H1 (cell line): ENCODE results near the gene C1QA. TPM values are rescaled to one million over a fixed set of nuclear protein-coding genes. Genes with fewer than 3 reads are reported as not detected.

ENCODE experiments used
- CTCF ChIA-PET: fragments of 300-600 bp; sonication (Branson Sonifier 250); formaldehyde crosslinking; loops from one replicate; lab custom pipeline; 2021; ENCODE audit not compliant: partially characterized antibody; lab: Charles Lee
- POLR2A ChIA-PET: fragments of 300-600 bp; sonication (Branson Sonifier 250); formaldehyde crosslinking; loops from one replicate; lab custom pipeline; 2021; ENCODE audit warnings: inconsistent platforms; ENCODE audit not compliant: partially characterized antibody; lab: Charles Lee
- DNase-seq, 2 experiments: peaks; one replicate each; pipeline versions ENCODE4 v3.0.0 to v3.0.0-alpha.2; 2010 to 2022; ENCODE audit warnings: low spot score in 2 of 2, low read depth in 1 of 2, mixed read lengths in 1 of 2
- FAIRE-seq: peaks from 2 replicates; lab custom pipeline; 2011; peaks lifted over from hg19 to GRCh38; lab: Jason Lieb, UNC
- H2AFZ ChIP-seq: 2 replicates; pipeline ENCODE4 v1.8.1; 2012; ENCODE audit warnings: low read length, inconsistent platforms
- H2AK5ac ChIP-seq: 2 replicates; pipeline ENCODE4 v1.6.1; 2013; ENCODE audit warnings: low read depth, low read length
- H2BK120ac ChIP-seq: replicated peaks from 2 replicates; pipeline ENCODE3; 2013; ENCODE audit warnings: low read depth, low read length, inconsistent platforms
- H2BK12ac ChIP-seq: 2 replicates; pipeline ENCODE4 v1.6.1; 2013; ENCODE audit warnings: low read depth, low read length
- H2BK15ac ChIP-seq: 2 replicates; pipeline ENCODE4 v1.6.1; 2013; ENCODE audit warnings: low read length
- H2BK20ac ChIP-seq: 2 replicates; pipeline ENCODE4 v1.6.1; 2013; ENCODE audit warnings: low read length
- H2BK5ac ChIP-seq: 2 replicates; pipeline ENCODE4 v1.6.1; 2013; ENCODE audit warnings: low read depth, low read length
- H3K14ac ChIP-seq: 2 replicates; pipeline ENCODE4 v1.6.1; 2013; ENCODE audit warnings: inconsistent platforms; ENCODE audit not compliant: insufficient read length
- H3K18ac ChIP-seq: 2 replicates; pipeline ENCODE4 v1.6.1; 2013; ENCODE audit warnings: low read length; ENCODE audit errors: extremely low read depth
- H3K23ac ChIP-seq: 2 replicates; pipeline ENCODE4 v1.6.1; 2013; ENCODE audit warnings: inconsistent platforms; ENCODE audit not compliant: insufficient read length
- H3K23me2 ChIP-seq: 2 replicates; pipeline ENCODE4 v1.6.1; 2013; ENCODE audit warnings: low read depth, low read length
- H3K27ac ChIP-seq: 2 replicates; pipeline ENCODE4 v1.6.1; 2011; ENCODE audit warnings: low read depth, low read length, inconsistent platforms
- H3K27me3 ChIP-seq, 4 experiments: replicated peaks in 1 of 4; 1 replicate in 1 of 4; 2 replicates in 3 of 4; pipeline versions ENCODE4 v1.6.1 to v1.8.1; 2011 to 2013; ENCODE audit warnings: low read length in 3 of 4, mild to moderate bottlenecking in 3 of 4, inconsistent platforms in 2 of 4, mixed read lengths in 2 of 4, moderate library complexity in 1 of 4; ENCODE audit not compliant: control insufficient read depth in 3 of 4, insufficient read depth in 3 of 4; ENCODE audit errors: extremely low read depth in 1 of 4
- H3K36me3 ChIP-seq, 4 experiments: 2 replicates each; pipeline versions ENCODE4 v1.6.1 to v1.8.1; 2011 to 2013; ENCODE audit warnings: mild to moderate bottlenecking in 4 of 4, low read length in 3 of 4, moderate library complexity in 2 of 4, control low read depth in 1 of 4, inconsistent platforms in 1 of 4; ENCODE audit not compliant: insufficient read depth in 4 of 4, control insufficient read depth in 2 of 4
- H3K4ac ChIP-seq: replicated peaks from 2 replicates; pipeline ENCODE3; 2013; ENCODE audit warnings: low read length, low read depth, mixed read lengths, inconsistent platforms; ENCODE audit not compliant: insufficient read length
- H3K4me1 ChIP-seq, 4 experiments: replicated peaks in 1 of 4; 1 replicate in 1 of 4; 2 replicates in 3 of 4; pipeline versions ENCODE4 v1.6.1 to v1.8.1; 2011 to 2013; ENCODE audit warnings: low read length in 3 of 4, inconsistent platforms in 2 of 4, mixed read lengths in 1 of 4; ENCODE audit not compliant: insufficient read depth in 4 of 4, control insufficient read depth in 3 of 4
- H3K4me2 ChIP-seq, 2 experiments: 2 replicates each; pipeline versions ENCODE4 v1.6.1 to v1.8.1; 2011 to 2013; ENCODE audit warnings: low read depth in 2 of 2, low read length in 2 of 2, control low read depth in 1 of 2, inconsistent platforms in 1 of 2, mild to moderate bottlenecking in 1 of 2; ENCODE audit not compliant: insufficient read depth in 1 of 2
- H3K4me3 ChIP-seq, 4 experiments: fragments of 200-600, 300-600 bp in 1 of 4; sonication (generic), shearing (Covaris generic), sonication (Bioruptor Twin) in 1 of 4; 2 replicates each; pipeline versions ENCODE4 v1.5.1 to v1.8.1; 2011 to 2016; ENCODE audit warnings: low read length in 4 of 4, low read depth in 3 of 4, control low read depth in 2 of 4, inconsistent platforms in 2 of 4, mild to moderate bottlenecking in 2 of 4, mixed read lengths in 1 of 4, moderate library complexity in 1 of 4; ENCODE audit not compliant: insufficient read depth in 2 of 4; ENCODE audit errors: extremely low read depth in 1 of 4
- H3K56ac ChIP-seq: replicated peaks from 2 replicates; pipeline ENCODE3; 2013; ENCODE audit warnings: low read depth, mild to moderate bottlenecking, mixed read lengths, low read length, inconsistent platforms; ENCODE audit not compliant: insufficient read length
- H3K79me1 ChIP-seq: 2 replicates; pipeline ENCODE4 v1.6.1; 2013; ENCODE audit warnings: low read depth, low read length, control low read depth
- H3K79me2 ChIP-seq, 2 experiments: 2 replicates each; pipeline versions ENCODE4 v1.6.1 to v1.8.1; 2012 to 2013; ENCODE audit warnings: low read length in 2 of 2, mild to moderate bottlenecking in 2 of 2, inconsistent platforms in 1 of 2; ENCODE audit not compliant: insufficient read depth in 2 of 2, control insufficient read depth in 1 of 2
- H3K9ac ChIP-seq, 4 experiments: replicated peaks in 1 of 4; 1 replicate in 1 of 4; 2 replicates in 3 of 4; pipeline versions ENCODE4 v1.6.1 to v1.8.1; 2011 to 2013; ENCODE audit warnings: low read depth in 3 of 4, low read length in 3 of 4, control low read depth in 2 of 4, mild to moderate bottlenecking in 2 of 4, moderate library complexity in 2 of 4, inconsistent platforms in 1 of 4; ENCODE audit errors: extremely low read depth in 1 of 4
- H3K9me3 ChIP-seq, 2 experiments: 2 replicates each; pipeline versions ENCODE4 v1.6.1 to v1.8.1; 2012 to 2013; ENCODE audit warnings: mild to moderate bottlenecking in 2 of 2, moderate library complexity in 2 of 2, control low read depth in 1 of 2, inconsistent platforms in 1 of 2, low read depth in 1 of 2, low read length in 1 of 2, mixed read lengths in 1 of 2; ENCODE audit not compliant: insufficient read depth in 2 of 2
- H4K20me1 ChIP-seq, 2 experiments: replicated peaks in 1 of 2; 2 replicates each; pipeline versions ENCODE3 to v1.8.1; 2011 to 2013; ENCODE audit warnings: inconsistent platforms in 2 of 2, low read length in 2 of 2, mild to moderate bottlenecking in 1 of 2; ENCODE audit not compliant: insufficient read depth in 2 of 2, control insufficient read depth in 1 of 2
- H4K5ac ChIP-seq: 2 replicates; pipeline ENCODE4 v1.6.1; 2013; ENCODE audit warnings: low read length, low read depth, mixed read lengths, inconsistent platforms; ENCODE audit not compliant: insufficient read length
- H4K8ac ChIP-seq: 2 replicates; pipeline ENCODE4 v1.8.0; 2013; ENCODE audit warnings: mild to moderate bottlenecking, moderate library complexity, low read length, inconsistent platforms; ENCODE audit not compliant: insufficient read depth; ENCODE audit errors: extremely low read depth
- H4K91ac ChIP-seq: replicated peaks from 2 replicates; pipeline ENCODE3; 2013; ENCODE audit warnings: low read length, mixed read lengths, inconsistent platforms; ENCODE audit not compliant: insufficient read length
- CBX8 ChIP-seq: fragments of 300-800, 300-1000 bp; sonication (generic); IDR thresholded peaks from 2 replicates; pipeline ENCODE4 v1.7.1; 2016; ENCODE audit warnings: low read depth, low read length, borderline replicate concordance
- CHD1 ChIP-seq: IDR thresholded peaks from 2 replicates; pipeline ENCODE4 v1.6.1; 2012; ENCODE audit warnings: low read depth, low read length, improper control_type of control experiment
- CTBP2 ChIP-seq: IDR thresholded peaks from 2 replicates; pipeline ENCODE4 v1.7.0; 2011; ENCODE audit warnings: borderline replicate concordance, mild to moderate bottlenecking, moderate library complexity, mixed read lengths, low read length; ENCODE audit not compliant: insufficient read depth, insufficient read length
- EGR1 ChIP-seq: IDR thresholded peaks from 2 replicates; pipeline ENCODE4 v1.6.1; 2011; ENCODE audit warnings: low read depth, low read length, borderline replicate concordance
- JUND ChIP-seq: IDR thresholded peaks from 2 replicates; pipeline ENCODE4 v1.6.1; 2011; ENCODE audit warnings: mild to moderate bottlenecking, improper control_type of control experiment, low read length
- POLR2AphosphoS5 ChIP-seq: IDR thresholded peaks from 2 replicates; pipeline ENCODE4 v1.6.1; 2011; ENCODE audit warnings: low read depth, low read length
- POU5F1 ChIP-seq: IDR thresholded peaks from 2 replicates; pipeline ENCODE4 v1.6.1; 2011; ENCODE audit warnings: low read depth, mild to moderate bottlenecking, low read length, moderate library complexity
- RXRA ChIP-seq: IDR thresholded peaks from 2 replicates; pipeline ENCODE4 v1.6.1; 2011; ENCODE audit warnings: low read depth, mild to moderate bottlenecking, low read length, moderate library complexity; ENCODE audit not compliant: insufficient read depth
- SP4 ChIP-seq: IDR thresholded peaks from 2 replicates; pipeline ENCODE4 v1.6.1; 2012; ENCODE audit warnings: low read length, inconsistent platforms
- TAF1 ChIP-seq: IDR thresholded peaks from 2 replicates; pipeline ENCODE4 v1.6.1; 2011; ENCODE audit warnings: mild to moderate bottlenecking, low read depth, low read length
- TBP ChIP-seq: IDR thresholded peaks from 2 replicates; pipeline ENCODE4 v1.6.1; 2011; ENCODE audit warnings: low read depth, low read length, improper control_type of control experiment
- TEAD4 ChIP-seq: IDR thresholded peaks from 2 replicates; pipeline ENCODE4 v1.6.1; 2012; ENCODE audit warnings: low read depth, low read length, inconsistent platforms, mixed read lengths
- ZNF274 ChIP-seq: IDR thresholded peaks from 2 replicates; pipeline ENCODE4 v1.7.0; 2012; ENCODE audit warnings: low read length, borderline replicate concordance; ENCODE audit errors: extremely low read depth
- WGBS, 2 experiments: shearing (Covaris generic) in 1 of 2; methylation state at CpG; one replicate each; pipeline versions ENCODE4 v1.1.6 to v1.1.7; 2013 to 2015; ENCODE audit warnings: low lambda C conversion rate in 2 of 2, mixed read lengths in 2 of 2, inconsistent platforms in 1 of 2, low coverage in 1 of 2, missing lambda C conversion rate in 1 of 2; ENCODE audit not compliant: insufficient replicate concordance in 2 of 2, insufficient coverage in 1 of 2, insufficient read length in 1 of 2; ENCODE audit errors: extremely low coverage in 1 of 2, missing lambda C conversion rate in 1 of 2; 5-methylcytosine and 5-hydroxymethylcytosine counted together
- polyA plus RNA-seq, 7 experiments: library from polyadenylated mRNA; depleted of rRNA in 3 of 7; stranded (reverse) in 5 of 7; unstranded in 2 of 7; fragments of >200 nt in 5 of 7; fragments of 200-250 nt in 2 of 7; gene quantifications; 1 replicate in 5 of 7; 2 replicates in 1 of 7; 4 replicates in 1 of 7; pipeline versions ENCODE4 v1.2.1 to v1.2.3, GENCODE V29; 2011 to 2013; ENCODE audit warnings: missing spikeins in 2 of 7, mixed read lengths in 2 of 7
- total RNA-seq: library from RNA; stranded (reverse); fragmentation: NEBNext Ultra II Directional; extraction: Animal tissue kit (Norgen Biotek cat#: 25700); gene quantifications from 2 replicates; pipeline ENCODE4 v1.2.1, GENCODE V29; 2021

C1QA gene
- total and polyA plus RNA-seq, 2 of the 8 experiments (the other 6 are each of a cell fraction or from before 2014, with no cell fraction given), result not detected

GRCh38 chr1:22598736-22599135 is 37.7 kb upstream of the C1QA start:
- H3K79me1 ChIP-seq, result no peaks in the 10 kb centered on the region
- no peak overlapping the region; the same call in 1 of the 2 replicates for H2AK5ac ChIP-seq
- H3K4me1 ChIP-seq, result no peaks in the 10 kb centered on the region; a peak in 2 of 7 replicates
- no peak overlapping the region for H4K5ac ChIP-seq
- CTCF ChIA-PET, result interaction anchor here (1.6 kb wide), 1 partner anchor 44 kb away, joined by 4 read pairs; no protein-coding TSS in a partner anchor
- H3K4ac ChIP-seq, result no peak overlapping the region
- no peaks in the 10 kb centered on the region for H3K9me3 ChIP-seq
- no peak overlapping the region for H3K4me3 ChIP-seq
- no peak overlapping the region for H3K4me2 ChIP-seq
- DNase-seq, result no peak
- H3K56ac ChIP-seq, result no peak overlapping the region
- H3K36me3 ChIP-seq, result no peaks in the 10 kb centered on the region
- POLR2A ChIA-PET, result interaction anchor here (0.8 kb wide), 1 partner anchor 14 kb away, joined by 3 read pairs; no protein-coding TSS in a partner anchor
- H3K79me2 ChIP-seq, result no peaks in the 10 kb centered on the region
- no peak overlapping the region for H2BK120ac ChIP-seq
- no peak overlapping the region for H2BK15ac ChIP-seq
- H3K18ac ChIP-seq, result no peak overlapping the region
- WGBS, 2 experiments, result 91% methylated on average over 24 of the region's 24 CpGs; no CpG with 5 or more reads in 1 of the 2 experiments
- no peak overlapping the region for H4K91ac ChIP-seq
- H3K27ac ChIP-seq, result no peak overlapping the region
- H3K23me2 ChIP-seq, result peaks cover 2% of the 10 kb centered on the region; the same call in 1 of the 2 replicates
- no peak overlapping the region for H2BK20ac ChIP-seq
- no peak overlapping the region for H3K9ac ChIP-seq
- H3K14ac ChIP-seq, result no peak overlapping the region
- no peak overlapping the region; the same call in 1 of the 2 replicates for H4K8ac ChIP-seq
- H2BK12ac ChIP-seq, result no peak overlapping the region
- FAIRE-seq, result no peak
- H4K20me1 ChIP-seq, result peaks cover 0 to 1% of the 10 kb centered on the region in 2 experiments
- H3K23ac ChIP-seq, result no peak overlapping the region
- no peak overlapping the region for H2AFZ ChIP-seq
- H3K27me3 ChIP-seq, result no peaks in the 10 kb centered on the region
- H2BK5ac ChIP-seq, result no peak overlapping the region
- TF ChIP-seq POLR2AphosphoS5, result no peak
- no peak for TF ChIP-seq EGR1
- TF ChIP-seq POU5F1, result no peak
- no peak for TF ChIP-seq CTBP2
- TF ChIP-seq TAF1, result no peak
- TF ChIP-seq ZNF274, result no peak
- no peak for TF ChIP-seq SP4
- no peak for TF ChIP-seq RXRA
- TF ChIP-seq CHD1, result no peak
- no peak for TF ChIP-seq TEAD4
- no peak for TF ChIP-seq TBP
- TF ChIP-seq JUND, result no peak
- TF ChIP-seq CBX8, result no peak
